HG02759 (cell line): Measurements from ENCODE around the gene GLP2R.
"Not testable (repeated sequence)": the region's sequence is repeated elsewhere in the genome, so short reads cannot be mapped to it uniquely, and the experiment has no call there.

Experiments
- ATAC-seq: cut with Tn5 transposase; IDR thresholded peaks from one replicate; pipeline ENCODE4 v1.9.1; 2021; ENCODE audit warnings: mild to moderate bottlenecking, moderate library complexity; ENCODE audit not compliant: unreplicated experiment

The GLP2R gene

DNA sequence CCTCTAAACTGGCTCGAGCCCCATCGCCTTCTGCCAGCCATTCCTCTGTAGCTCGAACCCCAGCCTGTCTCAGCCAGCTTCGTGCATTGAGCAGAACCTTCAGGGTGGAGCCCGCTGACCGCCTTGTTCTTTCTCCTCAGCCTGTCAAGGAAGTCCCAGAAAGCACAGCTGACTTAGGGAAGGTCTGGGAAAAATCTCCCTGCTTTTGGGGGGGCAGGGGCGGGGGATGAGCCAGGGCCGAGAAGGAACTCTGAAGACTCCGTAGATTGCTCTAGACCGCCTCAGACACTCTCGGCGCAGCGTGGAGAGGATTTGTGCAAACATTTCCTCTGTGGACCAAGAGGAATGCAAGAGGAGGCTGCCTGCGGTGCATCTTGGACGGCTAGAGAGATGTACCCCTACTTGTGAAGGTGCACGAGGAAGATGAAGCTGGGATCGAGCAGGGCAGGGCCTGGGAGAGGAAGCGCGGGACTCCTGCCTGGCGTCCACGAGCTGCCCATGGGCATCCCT lies at the start of gene GLP2R:
Gene GLP2R, plus strand, starts transcription at position 284 of the 510 bp plus-strand sequence. Its CDS starts 140 bp downstream, at position 424.
- ATAC-seq: no peak

- no peak for ATAC-seq
Measured at GRCh38 chr17:9776911-9777310, 48.8 kb upstream of the GLP2R start.

DNA sequence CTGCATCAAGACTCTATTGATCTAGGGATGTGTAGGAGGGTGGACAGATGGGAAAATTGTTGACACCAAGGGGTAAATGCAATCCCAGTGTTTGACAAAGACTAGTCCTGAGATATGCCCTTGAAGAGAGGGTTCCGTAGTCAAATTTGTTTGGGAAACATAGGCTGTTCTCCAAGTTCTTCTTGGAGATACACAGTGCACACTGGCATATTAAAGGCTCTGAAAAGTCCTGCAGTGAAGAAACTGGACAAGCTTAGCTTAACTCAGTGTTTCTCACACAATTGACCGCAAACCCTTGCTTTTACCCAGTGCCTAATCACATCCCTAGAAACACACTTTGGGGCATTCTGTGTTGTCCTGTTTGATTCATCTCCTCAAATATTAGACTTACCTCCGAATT lies 45.2 kb upstream of the GLP2R start:
- no peak for ATAC-seq

- ATAC-seq: no peak
Measured at GRCh38 chr17:9783050-9783449, 42.7 kb upstream of the GLP2R start.

- ATAC-seq: not testable (repeated sequence)
Measured at GRCh38 chr17:9783465-9783864, 42.3 kb upstream of the GLP2R start.

- ATAC-seq: no peak
Measured at GRCh38 chr17:9784544-9784943, 41.2 kb upstream of the GLP2R start.

DNA sequence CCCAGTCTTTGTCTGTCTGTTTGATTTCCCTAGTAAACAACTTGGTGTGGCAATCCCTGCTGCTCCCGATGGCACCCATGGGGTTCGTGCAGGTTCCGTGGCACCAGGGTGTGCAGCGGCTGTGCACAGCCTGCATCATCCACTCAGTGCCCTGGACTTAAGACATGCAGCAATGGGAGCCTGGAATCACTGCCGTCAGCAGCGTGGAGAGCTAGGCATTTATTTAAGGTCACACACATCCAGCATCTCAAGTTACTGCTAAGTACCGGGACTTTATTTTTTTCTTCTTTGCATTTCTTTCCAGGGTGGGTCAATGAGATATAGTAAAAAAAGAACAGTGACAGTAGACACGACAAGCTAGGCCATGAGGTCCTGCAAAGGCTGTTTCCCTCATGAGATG lies 37.1 kb upstream of the GLP2R start:
- ATAC-seq: no peak

DNA sequence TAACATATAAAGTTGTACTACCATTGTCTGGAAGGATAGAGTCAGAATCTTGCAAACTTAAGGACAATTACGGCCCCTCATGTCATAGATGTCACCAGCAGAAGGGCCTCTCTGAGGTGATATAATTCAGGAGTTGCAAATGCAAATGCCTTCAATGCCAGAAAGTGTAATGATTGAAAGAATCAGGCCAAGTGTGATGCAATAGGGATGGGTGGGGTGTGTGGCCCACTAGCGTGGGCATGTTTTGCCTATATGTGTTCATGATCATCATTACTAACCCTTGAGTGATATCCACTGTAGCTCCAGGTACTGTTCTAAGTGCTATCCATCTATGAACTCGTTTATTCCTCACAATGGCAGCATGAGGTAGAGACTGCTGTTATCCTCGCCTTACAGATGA lies 35.4 kb upstream of the GLP2R start:
- no peak for ATAC-seq

GRCh38 chr17:9790889-9791876 lies 34.5 kb upstream of the GLP2R start, which contains the start of gene DHRS7C:
Gene DHRS7C (minus strand): TSS chr17:9791592. CDS start chr17:9791284, 308 bp downstream.
- no peak for ATAC-seq

DNA sequence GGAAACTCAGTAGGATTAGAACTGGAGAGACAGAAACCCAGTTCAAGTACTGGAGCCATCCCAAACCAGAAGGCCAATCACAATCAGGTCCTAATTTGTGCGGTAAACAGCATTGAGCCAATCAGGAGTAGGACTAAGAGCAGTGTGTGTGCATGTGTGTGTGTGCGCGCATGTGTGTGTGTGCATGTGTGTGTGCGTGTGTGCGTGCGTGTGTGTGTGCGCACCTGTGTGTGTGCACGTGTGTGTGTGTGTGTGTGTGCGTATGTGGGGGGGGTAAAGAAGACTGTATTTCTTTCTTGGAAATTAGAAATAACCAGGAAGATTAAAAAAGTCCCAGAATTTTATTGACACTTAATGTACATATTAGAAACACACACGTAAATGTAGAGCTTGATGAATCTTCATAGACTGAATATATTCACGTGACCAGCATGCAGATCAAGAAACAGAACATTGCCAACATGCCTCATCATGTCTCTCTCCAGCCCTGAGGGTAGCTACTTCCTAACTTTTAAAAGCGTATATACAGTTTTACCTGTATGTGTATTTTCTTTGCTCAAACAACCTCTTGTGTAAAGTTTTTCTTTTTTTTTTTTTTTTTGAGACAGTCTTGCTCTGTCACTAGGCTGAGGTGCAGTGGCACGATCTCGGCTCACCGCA lies 33.4 kb upstream of the GLP2R start:
- no peak for ATAC-seq

DNA sequence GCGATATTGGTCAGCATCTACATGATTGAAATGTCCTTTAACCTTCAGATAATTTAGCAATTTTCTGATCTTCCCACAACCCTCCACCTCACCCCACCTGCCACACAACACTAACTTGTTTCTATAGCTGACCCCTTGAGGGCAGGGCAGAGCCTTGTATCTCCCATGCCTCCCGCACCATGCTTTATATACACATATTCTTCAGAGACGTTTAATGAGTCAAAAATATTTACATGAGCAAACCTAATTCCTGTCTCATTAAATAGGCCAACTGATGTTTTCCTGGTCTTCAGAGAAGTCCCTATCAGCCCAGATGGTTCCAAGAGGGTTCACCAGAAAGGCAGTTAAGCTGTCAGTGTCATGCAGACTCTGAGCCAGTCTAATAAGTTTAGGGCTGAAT lies 27.7 kb upstream of the GLP2R start:
- ATAC-seq: no peak

- no peak for ATAC-seq
Measured at GRCh38 chr17:9798724-9799123, 27.0 kb upstream of the GLP2R start.

DNA sequence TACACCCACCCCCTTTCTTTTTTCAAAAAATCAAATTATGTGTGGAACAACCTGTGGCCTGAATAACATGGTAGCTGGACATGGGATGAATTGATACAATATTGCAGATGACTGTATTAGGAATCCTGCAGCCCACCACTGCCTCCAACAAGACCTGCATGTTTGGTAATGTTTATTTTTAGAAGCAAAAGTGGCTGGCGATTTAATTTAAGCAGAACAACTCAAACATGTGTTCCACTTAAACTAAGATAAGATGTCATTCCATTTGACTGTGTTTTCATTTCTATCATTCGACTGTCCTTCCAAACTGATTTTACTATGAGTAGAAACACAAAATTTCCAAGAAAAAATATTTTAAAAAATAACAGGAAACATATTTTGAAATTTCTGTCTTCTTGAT lies 24.2 kb upstream of the GLP2R start:
- ATAC-seq: no peak

DNA sequence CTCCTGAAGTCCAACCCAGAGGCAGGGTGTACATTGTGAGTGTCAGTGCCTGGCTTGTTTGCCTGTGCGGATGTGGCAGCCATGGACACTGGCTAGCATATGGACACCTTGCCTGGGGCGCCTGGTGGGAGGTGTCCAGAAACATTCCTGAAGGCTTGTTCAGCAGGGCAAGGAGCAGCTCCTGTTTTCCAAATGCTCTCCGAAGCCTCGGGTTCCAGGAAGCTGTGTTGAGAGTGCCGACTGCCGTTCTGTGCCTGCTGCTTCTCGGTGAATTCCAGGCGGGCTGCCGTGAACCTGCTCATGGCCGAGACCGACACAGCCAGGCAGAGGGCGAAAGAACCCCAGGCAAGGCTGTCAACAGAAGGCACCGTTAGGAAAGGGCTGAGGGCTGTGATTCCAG lies 23.4 kb upstream of the GLP2R start:
- no peak for ATAC-seq

DNA sequence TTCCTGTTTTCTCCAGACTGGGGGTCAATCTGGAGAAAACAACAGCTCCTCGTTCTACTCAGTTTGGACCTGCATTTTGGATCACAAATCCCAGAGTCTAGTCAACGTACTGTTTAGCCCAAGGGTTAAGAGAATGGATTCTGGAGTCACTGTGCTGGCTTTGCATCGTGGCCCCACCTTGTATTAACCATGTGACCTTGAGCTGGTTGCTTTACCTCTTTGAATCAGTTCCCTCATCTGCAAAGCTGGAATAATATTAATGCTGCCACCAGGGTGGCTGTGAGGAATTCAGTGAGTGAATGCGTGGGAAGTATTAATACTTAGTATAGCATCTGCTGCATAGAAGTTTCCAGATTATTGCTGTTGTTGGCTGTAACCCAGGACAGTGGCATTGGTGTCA lies 23.0 kb upstream of the GLP2R start:
- no peak for ATAC-seq

- ATAC-seq: no peak
Measured at GRCh38 chr17:9805769-9806168, 20.0 kb upstream of the GLP2R start.

DNA sequence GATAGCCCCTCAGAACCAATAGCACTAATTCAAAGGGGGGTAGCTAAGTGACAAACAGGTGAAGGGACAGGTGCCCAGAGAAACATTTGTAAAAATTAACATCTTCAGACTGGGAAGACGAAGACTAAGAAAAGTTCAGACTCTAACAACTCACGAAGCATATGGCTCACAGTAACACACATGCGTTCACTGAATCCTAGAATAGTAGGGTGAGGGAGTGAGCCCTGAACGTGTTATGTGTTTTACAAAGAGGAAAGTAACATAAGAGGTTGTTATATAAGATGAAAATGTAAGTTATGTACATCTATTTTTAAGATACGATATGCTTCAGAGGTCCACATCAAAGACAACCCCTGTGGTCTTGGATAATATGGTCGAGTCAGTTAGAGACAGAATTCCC lies 19.0 kb upstream of the GLP2R start:
- no peak for ATAC-seq

DNA sequence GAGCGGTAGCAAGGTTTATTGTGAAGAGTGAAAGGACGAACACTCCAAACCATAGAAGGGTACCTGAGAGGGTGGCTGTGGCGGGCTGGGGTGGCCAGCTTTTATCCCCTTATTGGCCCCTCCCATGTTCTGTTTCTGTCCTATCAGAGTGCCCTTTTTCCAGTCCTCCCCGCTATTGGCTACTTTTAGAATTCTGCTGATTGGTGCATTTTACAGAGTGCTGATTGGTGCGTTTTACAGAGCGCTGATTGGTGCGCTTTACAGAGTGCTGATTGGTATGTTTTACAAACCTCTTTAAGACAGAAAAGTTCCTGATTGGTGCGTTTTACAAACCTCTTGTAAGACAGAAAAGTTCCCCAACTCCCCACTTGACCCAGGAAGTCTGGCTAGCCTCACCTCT lies 16.3 kb upstream of the GLP2R start:
- no peak for ATAC-seq

DNA sequence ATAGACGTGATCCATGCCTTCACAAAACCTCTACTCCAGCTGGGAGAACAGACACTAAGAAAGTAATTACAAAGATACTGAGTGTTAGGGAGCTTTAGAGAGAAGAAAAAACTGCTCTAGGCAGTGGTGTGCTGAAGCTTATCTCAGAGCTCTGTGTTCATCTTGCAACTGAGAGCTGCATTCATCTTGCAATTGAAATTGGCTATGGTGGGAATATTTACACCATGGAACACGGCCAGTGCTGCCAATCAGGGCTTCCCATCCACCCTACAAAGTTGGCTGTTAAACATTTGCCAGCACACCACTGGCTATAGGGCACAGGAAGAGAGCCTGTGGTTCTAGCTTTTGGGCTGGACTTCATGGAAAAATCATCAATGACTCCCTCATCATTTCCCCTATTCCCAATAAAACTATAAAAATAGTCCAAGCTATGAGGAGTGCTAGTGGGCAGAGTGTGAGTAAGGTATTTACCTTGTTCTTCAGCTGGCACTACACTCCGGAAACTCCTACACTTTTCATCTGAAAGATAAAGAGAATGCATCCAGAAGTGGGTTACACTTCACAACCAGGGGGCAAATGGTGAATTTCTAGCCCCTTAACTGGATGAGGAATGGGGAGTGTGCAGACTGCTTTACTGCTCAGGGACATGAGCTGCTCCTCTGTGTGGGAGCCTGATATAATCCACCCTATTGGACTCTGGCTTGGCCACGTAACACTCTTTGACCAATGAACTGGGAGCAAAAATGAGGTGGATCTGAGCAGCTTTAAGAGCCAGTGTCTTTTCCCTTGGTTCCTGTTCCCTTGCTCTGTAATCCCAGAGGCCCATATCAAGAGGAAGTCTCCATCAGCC lies 15.4 kb upstream of the GLP2R start:
- ATAC-seq: no peak

DNA sequence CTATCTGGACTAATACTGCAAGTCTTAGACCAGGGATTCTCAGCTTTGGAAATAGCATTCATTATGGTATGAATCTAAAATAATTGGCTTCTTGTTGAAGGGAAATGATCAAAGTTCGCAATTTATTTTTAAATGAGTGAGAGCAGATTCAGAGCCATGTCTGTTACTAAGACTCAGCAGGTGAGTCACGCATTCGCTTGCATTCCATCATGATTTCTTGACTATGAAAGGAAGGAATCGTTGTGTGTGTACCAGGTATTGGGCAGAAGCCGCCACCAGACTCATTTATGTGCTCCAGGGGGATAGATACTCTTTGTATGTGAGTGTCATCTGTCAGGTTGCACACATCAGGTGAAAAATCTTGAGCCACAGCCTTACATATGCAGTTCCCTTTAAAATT lies 14.6 kb upstream of the GLP2R start:
- ATAC-seq: no peak

- ATAC-seq: no peak
Measured at GRCh38 chr17:9811537-9811936, 14.2 kb upstream of the GLP2R start.
